H9 (cell line): ENCODE results near the gene OIP5. TPM values are rescaled to one million over a fixed set of nuclear protein-coding genes. Genes with fewer than 3 reads are reported as not detected.

Experiments
- DNase-seq: peaks from one replicate; pipeline ENCODE4 v3.0.0-alpha.2; 2017
- H2AFZ ChIP-seq: one replicate; pipeline ENCODE4 v1.6.1; 2013; ENCODE audit warnings: mild to moderate bottlenecking, low read length, control low read depth, moderate library complexity
- H2AK5ac ChIP-seq: 2 replicates; pipeline ENCODE4 v1.6.1; 2013; ENCODE audit warnings: low read length, control low read depth, mixed read lengths; ENCODE audit not compliant: insufficient read length
- H2BK120ac ChIP-seq: one replicate; pipeline ENCODE4 v1.6.1; 2013; ENCODE audit warnings: low read depth, mild to moderate bottlenecking, low read length, control low read depth, inconsistent platforms; ENCODE audit not compliant: poor library complexity, severe bottlenecking
- H2BK12ac ChIP-seq: 2 replicates; pipeline ENCODE4 v1.6.1; 2013; ENCODE audit warnings: low read length, control low read depth, mixed read lengths, low read depth; ENCODE audit not compliant: insufficient read length
- H2BK15ac ChIP-seq: 2 replicates; pipeline ENCODE4 v1.6.1; 2013; ENCODE audit warnings: low read depth, low read length, control low read depth
- H2BK20ac ChIP-seq: one replicate; pipeline ENCODE4 v1.6.1; 2013; ENCODE audit warnings: low read depth, mild to moderate bottlenecking, low read length, control low read depth, inconsistent platforms; ENCODE audit not compliant: poor library complexity, severe bottlenecking
- H2BK5ac ChIP-seq: 2 replicates; pipeline ENCODE4 v1.6.1; 2013; ENCODE audit warnings: low read length, control low read depth, mixed read lengths; ENCODE audit not compliant: insufficient read length
- H3K14ac ChIP-seq: 2 replicates; pipeline ENCODE4 v1.6.1; 2013; ENCODE audit warnings: low read length, control low read depth; ENCODE audit not compliant: insufficient read depth
- H3K18ac ChIP-seq: 2 replicates; pipeline ENCODE4 v1.6.1; 2013; ENCODE audit warnings: low read depth, mild to moderate bottlenecking, mixed read lengths, low read length, control low read depth; ENCODE audit not compliant: insufficient read length
- H3K23ac ChIP-seq: 2 replicates; pipeline ENCODE4 v1.6.1; 2013; ENCODE audit warnings: low read length, control low read depth, mixed read lengths, low read depth; ENCODE audit not compliant: insufficient read length
- H3K23me2 ChIP-seq: 2 replicates; pipeline ENCODE4 v1.6.1; 2013; ENCODE audit warnings: low read depth, mild to moderate bottlenecking, mixed read lengths, low read length, control low read depth; ENCODE audit not compliant: insufficient read length, poor library complexity, severe bottlenecking
- H3K27ac ChIP-seq: 2 replicates; pipeline ENCODE4 v1.5.1; 2013; ENCODE audit warnings: low read length, control low read depth, mixed read lengths, low read depth; ENCODE audit not compliant: insufficient read length
- H3K27me3 ChIP-seq: 2 replicates; pipeline ENCODE4 v1.6.1; 2013; ENCODE audit warnings: low read length, control low read depth, inconsistent platforms; ENCODE audit not compliant: insufficient read depth
- H3K4ac ChIP-seq: 2 replicates; pipeline ENCODE4 v1.6.1; 2013; ENCODE audit warnings: low read depth, mild to moderate bottlenecking, control low read depth, inconsistent platforms, low read length, moderate library complexity
- H3K4me1 ChIP-seq: 2 replicates; pipeline ENCODE4 v1.6.1; 2013; ENCODE audit warnings: low read length, control low read depth, inconsistent platforms; ENCODE audit not compliant: insufficient read depth
- H3K4me2 ChIP-seq: 2 replicates; pipeline ENCODE4 v1.6.1; 2013; ENCODE audit warnings: low read length, control low read depth, mixed read lengths; ENCODE audit not compliant: insufficient read length, insufficient read depth
- H3K56ac ChIP-seq: 2 replicates; pipeline ENCODE4 v1.6.1; 2013; ENCODE audit warnings: low read depth, mild to moderate bottlenecking, mixed read lengths, low read length, control low read depth; ENCODE audit not compliant: insufficient read length
- H3K79me1 ChIP-seq: 2 replicates; pipeline ENCODE4 v1.6.1; 2013; ENCODE audit warnings: low read depth, mild to moderate bottlenecking, moderate library complexity, low read length, control low read depth, inconsistent platforms; ENCODE audit not compliant: insufficient read depth, poor library complexity, severe bottlenecking
- H3K79me2 ChIP-seq: 2 replicates; pipeline ENCODE4 v1.6.1; 2013; ENCODE audit warnings: low read length, control low read depth, inconsistent platforms; ENCODE audit not compliant: insufficient read depth
- H3K9ac ChIP-seq: 2 replicates; pipeline ENCODE4 v1.6.1; 2013; ENCODE audit warnings: low read length, control low read depth, mixed read lengths; ENCODE audit not compliant: insufficient read length; ENCODE audit errors: extremely low read depth
- H3K9me3 ChIP-seq: one replicate; pipeline ENCODE4 v1.6.1; 2013; ENCODE audit warnings: low read depth, low read length, inconsistent platforms; ENCODE audit not compliant: control insufficient read depth
- H3T11ph ChIP-seq: one replicate; pipeline ENCODE4 v1.6.1; 2013; ENCODE audit warnings: mild to moderate bottlenecking, low read length, control low read depth, inconsistent platforms
- H4K20me1 ChIP-seq: one replicate; pipeline ENCODE4 v1.6.1; 2013; ENCODE audit not compliant: control insufficient read depth, insufficient read length, insufficient read depth
- H4K5ac ChIP-seq: 2 replicates; pipeline ENCODE4 v1.6.1; 2013; ENCODE audit warnings: low read depth, mild to moderate bottlenecking, mixed read lengths, low read length, control low read depth; ENCODE audit not compliant: insufficient read length
- H4K8ac ChIP-seq: replicated peaks from 2 replicates; pipeline ENCODE4 v1.6.1; 2013; ENCODE audit warnings: low read length, control low read depth, mixed read lengths, low read depth; ENCODE audit not compliant: insufficient read length
- H4K91ac ChIP-seq: 2 replicates; pipeline ENCODE4 v1.6.1; 2013; ENCODE audit warnings: low read depth, mild to moderate bottlenecking, moderate library complexity, mixed read lengths, low read length, control low read depth; ENCODE audit not compliant: insufficient read length
- H3K27ac Mint-ChIP-seq, 3 experiments: 2 replicates in 2 of 3; 3 replicates in 1 of 3; pipeline ENCODE4 v1.8.0; 2020 to 2021; ENCODE audit warnings: mixed read lengths in 3 of 3, mild to moderate bottlenecking in 1 of 3, moderate library complexity in 1 of 3
- H3K27me3 Mint-ChIP-seq: 2 replicates; pipeline ENCODE4 v1.8.0; 2021; ENCODE audit warnings: low read depth, mild to moderate bottlenecking, moderate library complexity, mixed read lengths
- H3K36me3 Mint-ChIP-seq, 3 experiments: 2 replicates in 2 of 3; 3 replicates in 1 of 3; pipeline ENCODE4 v1.8.0; 2020 to 2021; ENCODE audit warnings: low read depth in 3 of 3, mixed read lengths in 3 of 3; ENCODE audit not compliant: insufficient read depth in 1 of 3
- H3K4me1 Mint-ChIP-seq, 2 experiments: 2 replicates each; pipeline ENCODE4 v1.8.0; 2020; ENCODE audit warnings: mixed read lengths in 2 of 2
- H3K4me3 Mint-ChIP-seq, 2 experiments: 2 replicates in 1 of 2; 3 replicates in 1 of 2; pipeline ENCODE4 v1.8.0; 2020 to 2021; ENCODE audit warnings: mild to moderate bottlenecking in 2 of 2, mixed read lengths in 2 of 2, moderate library complexity in 1 of 2
- H3K9me3 Mint-ChIP-seq, 2 experiments: 2 replicates in 1 of 2; 3 replicates in 1 of 2; pipeline ENCODE4 v1.8.0; 2020; ENCODE audit warnings: mild to moderate bottlenecking in 2 of 2, mixed read lengths in 2 of 2, moderate library complexity in 1 of 2
- CTCF ChIP-seq: fragments of 200-600 bp; sonication (generic); conservative IDR thresholded peaks from 3 replicates; pipeline ENCODE4 v1.8.0; 2021; ENCODE audit warnings: antibody characterized with exemption, mild to moderate bottlenecking
- WGBS: extraction: QIAGEN DNeasy Blood & Tissue Kit; methylation state at CpG from one replicate; pipeline ENCODE4 v1.1.7; 2013; ENCODE audit warnings: missing lambda C conversion rate, low lambda C conversion rate, mixed read lengths; ENCODE audit not compliant: insufficient read length; ENCODE audit errors: extremely low coverage; 5-methylcytosine and 5-hydroxymethylcytosine counted together
- total RNA-seq: library from RNA; stranded (reverse); gene quantifications from 2 replicates; pipeline ENCODE4 v1.2.1, GENCODE V29; 2021

Gene OIP5
- total RNA-seq, 1 experiment from 2014 or later = 30.9 TPM

- Histone ChIP-seq H2BK5ac (no peak overlapping the region), H3K27ac (no peak overlapping the region), H4K5ac (no peak overlapping the region), H3K4me2 (no peak overlapping the region), H3K14ac (no peak overlapping the region), H3K9ac (no peak overlapping the region), H3K56ac (no peak overlapping the region), H3K4me1 (no peaks in the 10 kb centered on the region), H4K91ac (no peak overlapping the region), H3K23me2 (peaks cover 8% of the 10 kb centered on the region), H3K79me2 (peaks cover 8% of the 10 kb centered on the region; the same call in 1 of the 2 replicates), H2BK120ac (no peak overlapping the region), H3K9me3 (no peaks in the 10 kb centered on the region), H4K20me1 (no peaks in the 10 kb centered on the region), H3T11ph (no peak overlapping the region), H3K79me1 (peaks cover under 1% of the 10 kb centered on the region), H2BK20ac (no peak overlapping the region), H3K18ac (no peak overlapping the region), H3K23ac (no peak overlapping the region), H2AK5ac (no peak overlapping the region), H2AFZ (no peak overlapping the region), H2BK15ac (no peak overlapping the region), H3K4ac (no peak overlapping the region), H4K8ac (no peak overlapping the region), H3K27me3 (no peaks in the 10 kb centered on the region), H2BK12ac (no peak overlapping the region)
- no CpG with 5 or more reads among the region's 1 CpG for WGBS
- no peak overlapping the region for H3K4me3 Mint-ChIP-seq
- peaks cover 24 to 43% (median 38%) of the 10 kb centered on the region in 3 experiments for H3K36me3 Mint-ChIP-seq
- H3K9me3 Mint-ChIP-seq = no peaks in the 10 kb centered on the region; a peak in 1 of 5 replicates
- no peaks in the 10 kb centered on the region for H3K27me3 Mint-ChIP-seq
- peaks cover 18 to 28% of the 10 kb centered on the region in 2 experiments for H3K4me1 Mint-ChIP-seq
- no peak for DNase-seq
- no peak for TF ChIP-seq CTCF
- H3K27ac Mint-ChIP-seq = no peak overlapping the region
These were observed 51.2 kb downstream of the OIP5 start for GRCh38 chr15:41281236-41281635.
